GM18873 (cell line): ENCODE results near the gene RBBP8NL.

Experiments
- ATAC-seq: cut with Tn5 transposase; IDR thresholded peaks from one replicate; pipeline ENCODE4 v1.9.1; 2021; ENCODE audit warnings: mild to moderate bottlenecking, moderate library complexity, moderate number of reproducible peaks; ENCODE audit not compliant: unreplicated experiment, low FRiP score

Gene RBBP8NL, protein sequence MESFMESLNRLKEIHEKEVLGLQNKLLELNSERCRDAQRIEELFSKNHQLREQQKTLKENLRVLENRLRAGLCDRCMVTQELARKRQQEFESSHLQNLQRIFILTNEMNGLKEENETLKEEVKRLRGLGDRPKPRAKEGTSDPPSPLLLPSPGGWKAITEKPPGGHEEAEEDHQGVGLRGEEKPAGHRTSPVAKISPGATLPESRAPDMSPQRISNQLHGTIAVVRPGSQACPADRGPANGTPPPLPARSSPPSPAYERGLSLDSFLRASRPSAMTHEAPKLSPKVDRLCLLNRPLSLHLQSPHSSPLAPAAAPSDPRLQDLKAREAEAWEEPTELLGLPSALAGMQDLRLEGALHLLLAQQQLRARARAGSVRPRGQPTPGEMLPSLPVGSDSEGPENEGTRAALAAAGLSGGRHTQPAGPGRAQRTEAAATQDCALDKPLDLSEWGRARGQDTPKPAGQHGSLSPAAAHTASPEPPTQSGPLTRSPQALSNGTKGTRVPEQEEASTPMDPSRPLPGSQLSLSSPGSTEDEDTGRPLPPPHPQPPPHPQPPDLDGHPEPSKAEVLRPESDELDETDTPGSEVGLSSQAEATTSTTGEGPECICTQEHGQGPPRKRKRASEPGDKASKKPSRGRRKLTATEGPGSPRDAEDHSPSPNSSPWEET

DNA sequence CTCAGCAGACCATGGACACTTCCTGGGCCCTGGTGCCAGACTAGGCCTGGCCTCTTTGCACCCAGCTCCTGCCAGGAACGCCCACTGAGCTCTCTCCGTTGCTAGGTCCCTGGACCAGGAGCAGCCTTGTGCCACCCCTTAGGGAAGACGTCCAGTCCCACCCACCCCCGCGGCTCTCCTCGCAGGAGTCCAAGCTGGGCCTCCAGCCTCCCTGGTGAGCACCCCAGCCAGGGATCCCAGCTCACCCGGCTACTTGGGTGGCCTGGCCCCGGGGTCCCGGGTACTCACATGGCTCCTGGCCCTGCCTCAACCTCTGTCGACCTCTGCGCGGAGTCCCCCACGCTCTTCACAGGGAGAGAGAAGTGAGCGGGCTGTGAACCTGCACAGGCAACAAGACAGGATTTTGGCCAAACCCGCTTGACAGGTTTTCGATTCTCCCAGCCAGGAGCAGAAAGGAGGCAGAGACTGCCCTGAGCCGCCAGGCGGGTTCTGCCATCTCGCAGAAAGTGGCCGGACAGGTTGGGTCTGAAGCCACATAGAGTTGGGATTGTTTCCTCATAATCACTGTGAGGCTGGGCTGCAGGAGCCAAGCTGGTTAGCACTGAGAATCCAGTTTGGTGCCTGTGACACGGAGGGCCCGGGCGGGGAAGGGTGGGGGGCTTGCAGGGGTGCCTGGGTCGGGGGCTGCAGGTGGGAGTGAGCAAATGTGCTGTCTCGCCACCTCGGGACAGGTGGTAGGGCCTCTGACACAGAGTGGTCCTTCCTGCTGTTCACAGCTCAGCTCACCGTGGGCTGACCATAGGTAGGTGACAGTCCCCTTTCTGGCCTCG lies at the start of gene RBBP8NL:
Gene RBBP8NL (minus strand): TSS at position 368 of the 830 bp plus-strand sequence. CDS start 7,892 bp downstream, outside the sequence.
- no peak for ATAC-seq

DNA sequence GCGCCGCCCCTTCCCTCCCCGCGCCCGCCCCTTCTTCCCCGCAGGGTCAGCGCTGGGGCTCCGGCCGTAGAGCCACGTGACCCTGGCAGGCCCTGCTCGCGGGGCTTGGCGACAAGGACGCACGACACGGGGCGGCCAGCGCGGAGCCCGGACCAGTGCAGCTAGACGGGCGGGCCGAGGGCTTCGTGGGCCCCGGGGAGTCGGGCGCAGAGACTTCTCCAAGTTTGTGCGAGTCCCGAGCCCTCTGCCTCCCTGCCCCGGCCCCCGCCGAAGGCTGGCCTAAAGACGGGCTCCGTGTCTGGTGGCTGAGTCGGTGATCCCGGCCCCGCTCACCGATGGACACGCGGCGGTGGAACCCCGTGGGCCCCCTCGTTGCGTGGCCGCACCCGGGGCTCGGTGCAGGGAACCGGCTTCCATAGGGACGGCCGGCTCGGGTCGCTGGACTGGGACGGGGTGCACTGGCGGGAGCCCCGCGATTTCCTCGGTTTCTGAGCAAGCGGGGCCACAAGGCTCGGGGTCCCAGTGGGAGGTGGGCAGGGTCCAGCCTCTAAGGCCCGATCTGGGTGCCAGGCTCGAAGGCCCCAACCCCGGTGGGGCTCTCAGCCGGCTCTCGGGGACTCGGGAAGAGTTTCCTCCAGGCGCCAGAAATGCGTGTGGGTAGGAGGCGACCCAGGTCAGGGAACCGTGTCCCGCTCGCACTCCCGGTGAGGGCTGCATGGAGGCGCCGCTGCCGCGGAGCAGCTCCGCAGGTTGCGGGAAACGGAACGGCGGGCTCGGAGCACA lies 48.9 kb upstream of the RBBP8NL start:
- no peak for ATAC-seq

DNA sequence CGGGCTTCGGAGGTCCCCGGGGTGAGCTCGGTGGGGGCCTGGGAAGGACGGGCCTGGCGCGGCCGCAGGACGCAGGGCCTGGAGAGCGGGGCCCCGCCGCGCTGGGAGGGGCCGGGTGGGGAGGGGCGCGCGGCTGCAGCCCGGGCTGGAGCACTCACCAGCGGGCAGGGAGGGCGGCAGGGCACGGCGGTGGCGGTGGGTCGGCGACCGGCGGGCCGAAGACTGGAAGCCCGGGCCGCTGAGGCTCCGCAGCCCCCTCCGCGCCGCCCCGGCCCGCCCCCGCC lies 48.4 kb upstream of the RBBP8NL start, which contains the start of gene GATA5:
Gene GATA5 (minus strand): TSS at position 224 of the 284 bp plus-strand sequence. CDS start 474 bp downstream, outside the sequence.
- ATAC-seq, result no peak

DNA sequence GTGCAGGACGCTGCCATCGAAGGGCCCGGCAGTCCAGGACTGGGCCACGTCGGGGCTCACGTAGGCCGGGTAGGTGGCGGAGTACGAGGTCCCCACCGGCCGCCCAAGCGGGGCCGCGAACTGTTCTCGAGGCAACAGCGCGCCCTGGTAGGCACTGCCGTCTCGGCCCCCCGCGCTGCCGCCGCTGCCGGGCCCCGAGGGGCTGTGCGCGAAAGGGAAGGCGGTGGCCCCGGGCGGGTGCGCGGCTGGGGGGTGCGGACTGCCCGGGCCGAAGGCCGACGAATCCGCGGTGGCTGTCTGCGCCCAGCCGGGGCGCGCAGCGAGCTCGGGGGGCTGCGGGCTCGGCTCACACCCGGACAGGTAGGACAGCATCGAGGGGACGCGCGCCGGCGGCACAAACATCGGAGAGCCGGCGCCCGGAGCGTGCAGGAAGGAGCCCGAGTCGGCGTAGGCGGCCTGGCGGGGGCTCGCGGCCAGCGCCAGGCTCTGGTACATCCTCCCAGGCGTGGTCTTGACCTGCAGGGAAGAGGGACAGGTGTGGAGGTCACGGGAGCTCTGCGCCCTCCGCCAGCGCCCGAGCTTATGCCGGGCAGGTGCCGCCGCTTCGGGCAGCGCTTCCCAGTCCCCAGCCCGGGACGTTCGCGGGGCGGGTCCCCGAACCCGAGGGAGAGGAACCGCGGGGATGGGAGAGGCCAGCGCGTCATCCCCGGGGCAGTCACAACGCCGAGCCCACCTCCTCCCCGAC lies 47.9 kb upstream of the RBBP8NL start:
- ATAC-seq, result no peak

DNA sequence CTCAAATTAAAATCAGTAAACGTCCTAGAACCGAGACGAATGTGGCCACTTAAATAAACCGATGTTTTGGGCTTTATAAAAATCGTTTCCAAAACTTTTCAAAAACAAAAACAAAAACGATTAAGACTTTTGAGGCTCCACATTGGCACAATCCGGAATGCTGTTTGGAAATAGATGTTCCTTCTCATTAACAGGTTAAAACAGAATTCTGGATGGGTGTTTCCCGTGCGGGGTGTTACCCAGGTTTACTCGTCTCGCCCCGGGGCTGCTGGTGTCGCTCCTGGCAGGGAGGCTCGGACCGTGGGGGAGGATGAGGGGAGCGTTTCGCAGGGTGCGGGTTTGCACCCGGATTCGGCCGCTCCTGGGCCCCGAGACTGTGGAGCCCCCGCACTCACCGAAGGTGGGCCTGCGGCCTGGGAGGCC lies 47.3 kb upstream of the RBBP8NL start:
- no peak for ATAC-seq

DNA sequence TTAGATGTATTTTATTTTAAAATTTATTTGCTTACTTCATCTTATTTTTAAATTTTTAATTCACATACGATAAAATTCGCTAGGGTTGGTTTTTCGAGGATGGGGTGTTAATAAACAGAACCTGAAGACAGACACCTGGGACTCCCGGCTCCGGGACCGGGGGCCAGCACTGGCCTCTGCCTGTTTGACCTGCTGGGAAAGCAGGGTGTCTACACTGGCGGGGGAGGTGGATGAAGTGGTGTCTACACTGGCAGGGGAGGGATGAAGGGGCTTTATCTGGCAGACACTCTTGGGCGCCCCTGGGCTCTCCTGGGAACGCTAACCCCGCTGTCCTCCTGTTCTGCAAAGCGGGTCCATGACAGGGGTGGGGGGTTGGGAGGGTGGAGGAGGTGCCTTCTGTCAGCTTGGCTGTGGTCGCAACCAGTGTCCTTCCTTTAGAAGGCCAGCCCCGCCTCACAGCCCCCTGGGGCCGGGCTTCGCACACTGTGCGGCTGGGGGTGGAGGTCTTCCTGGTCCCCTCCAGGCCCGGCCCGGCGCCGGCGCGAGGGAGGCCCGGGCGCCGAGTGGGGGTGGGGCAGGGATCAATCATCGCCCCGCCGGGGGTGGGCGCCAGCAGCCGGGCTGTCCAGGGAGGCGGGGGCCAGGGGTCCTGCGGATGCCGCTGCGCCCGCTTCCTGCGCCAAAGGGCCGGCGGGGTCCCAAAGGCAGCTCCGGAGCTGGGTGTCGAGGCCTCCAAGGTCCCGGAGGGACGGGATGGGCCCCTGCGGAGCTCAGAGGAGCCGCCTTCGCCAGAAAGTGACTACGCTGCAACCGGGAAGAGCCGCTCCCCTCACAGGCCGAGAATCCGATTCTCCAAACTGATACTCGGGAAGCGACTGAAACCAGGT lies 46.6 kb upstream of the RBBP8NL start:
- no peak for ATAC-seq

DNA sequence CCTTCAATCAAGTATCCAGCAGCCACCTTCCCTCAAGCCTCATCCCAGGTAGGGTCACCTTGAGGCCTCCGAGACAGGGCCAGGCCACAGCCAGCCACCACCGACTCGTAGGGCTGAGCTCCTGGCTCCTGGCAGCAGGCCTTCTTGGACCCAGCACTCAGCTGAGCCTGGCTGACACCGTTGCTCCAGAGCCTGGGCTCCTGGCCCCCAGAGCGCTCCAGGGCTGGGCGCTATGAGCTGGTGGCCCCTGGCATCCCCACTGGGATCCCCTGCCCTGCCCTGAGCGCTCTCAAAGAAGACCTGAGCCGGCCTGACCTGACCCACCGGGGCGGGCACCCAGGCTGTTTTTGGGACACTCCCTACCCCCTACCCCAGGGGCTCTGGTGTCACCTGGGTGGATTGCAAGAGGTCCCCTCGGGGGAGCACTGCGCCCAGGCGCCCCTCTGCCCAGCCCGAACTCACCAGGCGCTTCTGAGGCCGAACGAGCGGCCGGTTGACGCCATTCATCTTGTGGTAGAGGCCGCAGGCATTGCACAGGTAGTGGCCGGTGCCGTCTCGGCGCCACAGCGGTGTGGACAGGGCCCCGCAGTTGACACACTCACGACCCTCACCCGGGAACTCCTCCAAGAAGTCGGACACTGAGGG lies 45.7 kb upstream of the RBBP8NL start:
- ATAC-seq, result no peak

DNA sequence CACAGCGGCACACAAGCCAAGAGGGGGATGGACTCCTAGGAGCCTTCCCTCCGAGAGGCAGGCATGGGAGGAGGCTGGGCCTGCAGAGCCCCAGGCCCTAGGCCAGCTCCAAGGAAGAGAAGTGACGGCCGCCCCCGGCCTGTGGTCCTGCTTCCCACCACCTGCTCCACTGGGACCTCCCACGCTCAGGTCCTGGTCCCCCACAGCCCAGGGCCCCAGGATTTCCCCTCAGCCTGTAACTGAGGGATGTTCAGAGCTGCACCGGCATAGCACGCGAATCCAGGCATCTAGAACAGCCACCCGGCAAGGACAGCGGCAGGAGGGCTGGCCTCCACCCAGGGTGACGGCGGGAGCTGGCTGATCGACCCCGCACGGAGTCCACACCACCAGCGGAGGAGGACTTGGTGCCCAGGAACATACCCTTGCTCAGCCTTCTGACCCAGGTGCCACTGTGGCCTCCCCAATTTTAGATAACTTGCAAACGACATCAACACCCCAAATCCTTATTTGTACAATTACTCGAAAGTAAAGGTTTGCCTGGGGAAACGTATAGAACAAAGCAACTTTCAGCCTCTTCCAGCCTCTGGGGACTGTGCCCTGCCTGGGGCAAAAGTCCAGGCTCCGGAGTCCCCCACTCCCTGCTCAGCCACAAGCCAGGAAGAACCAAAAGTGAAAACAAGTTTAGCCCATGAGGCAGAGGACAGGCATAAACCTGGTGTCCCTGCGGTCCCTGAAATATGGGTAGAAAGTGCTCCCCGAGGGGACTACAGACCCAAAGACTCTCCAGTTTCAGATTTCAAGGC lies 45.0 kb upstream of the RBBP8NL start:
- ATAC-seq, result no peak

DNA sequence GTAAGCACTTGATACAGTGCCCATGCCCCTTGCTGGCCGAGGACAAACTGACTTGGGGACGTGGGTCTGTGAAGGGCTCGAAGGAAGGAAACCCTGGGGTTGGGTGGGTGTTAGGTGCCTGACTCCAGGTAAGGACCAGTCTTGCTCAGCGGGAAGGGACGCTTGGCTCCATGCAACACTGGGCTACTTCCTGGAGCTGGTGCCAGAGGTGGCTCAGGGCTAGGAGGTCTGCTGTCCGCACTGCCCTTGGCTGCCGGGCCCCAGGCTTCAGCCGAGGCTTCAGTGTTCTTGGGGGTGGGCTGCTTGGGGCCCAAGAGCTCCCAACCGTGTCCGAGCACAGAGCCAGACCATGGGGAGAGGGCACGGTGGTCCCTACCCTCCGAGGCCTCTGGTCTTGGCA lies 43.1 kb upstream of the RBBP8NL start:
- ATAC-seq, result no peak

DNA sequence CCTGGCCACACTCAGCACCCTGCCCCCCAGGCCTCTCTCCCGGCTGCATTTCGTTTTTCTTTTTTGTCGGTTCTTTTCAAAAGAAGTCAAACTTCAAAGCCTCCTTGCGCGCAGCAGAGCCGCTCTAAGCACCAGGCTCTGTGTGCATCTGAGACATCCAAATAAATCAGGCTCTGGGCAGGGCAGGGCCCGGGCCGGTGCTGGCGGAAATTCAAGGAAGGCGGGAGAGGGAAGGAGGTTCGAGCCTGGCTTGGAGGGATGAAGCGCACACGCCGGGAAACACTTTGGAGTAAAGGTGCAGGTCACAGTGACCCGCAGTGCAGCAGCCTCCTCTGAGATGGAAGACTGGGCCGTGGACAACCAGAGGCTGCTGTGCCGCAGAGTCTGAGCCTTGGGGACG lies 42.7 kb upstream of the RBBP8NL start:
- ATAC-seq, result no peak

DNA sequence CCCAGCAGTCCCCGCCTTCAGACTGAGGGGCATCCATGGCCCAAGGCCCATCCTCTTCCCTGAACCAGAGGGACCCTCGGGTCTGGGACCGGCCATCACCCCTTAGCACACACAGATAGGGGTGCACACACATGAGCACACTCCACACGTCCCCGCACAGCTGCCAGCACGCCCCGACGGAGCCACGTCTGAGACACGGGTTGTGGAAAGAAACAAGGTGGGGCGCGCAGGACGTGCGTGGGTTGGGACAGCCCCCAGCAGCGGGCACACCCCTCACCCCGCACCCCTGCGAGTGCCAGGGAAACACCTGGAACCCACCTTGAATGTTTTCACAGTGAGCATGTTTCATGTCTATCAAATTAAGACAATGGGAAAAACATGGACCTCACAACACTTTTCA lies 42.0 kb upstream of the RBBP8NL start:
- ATAC-seq, result no peak

DNA sequence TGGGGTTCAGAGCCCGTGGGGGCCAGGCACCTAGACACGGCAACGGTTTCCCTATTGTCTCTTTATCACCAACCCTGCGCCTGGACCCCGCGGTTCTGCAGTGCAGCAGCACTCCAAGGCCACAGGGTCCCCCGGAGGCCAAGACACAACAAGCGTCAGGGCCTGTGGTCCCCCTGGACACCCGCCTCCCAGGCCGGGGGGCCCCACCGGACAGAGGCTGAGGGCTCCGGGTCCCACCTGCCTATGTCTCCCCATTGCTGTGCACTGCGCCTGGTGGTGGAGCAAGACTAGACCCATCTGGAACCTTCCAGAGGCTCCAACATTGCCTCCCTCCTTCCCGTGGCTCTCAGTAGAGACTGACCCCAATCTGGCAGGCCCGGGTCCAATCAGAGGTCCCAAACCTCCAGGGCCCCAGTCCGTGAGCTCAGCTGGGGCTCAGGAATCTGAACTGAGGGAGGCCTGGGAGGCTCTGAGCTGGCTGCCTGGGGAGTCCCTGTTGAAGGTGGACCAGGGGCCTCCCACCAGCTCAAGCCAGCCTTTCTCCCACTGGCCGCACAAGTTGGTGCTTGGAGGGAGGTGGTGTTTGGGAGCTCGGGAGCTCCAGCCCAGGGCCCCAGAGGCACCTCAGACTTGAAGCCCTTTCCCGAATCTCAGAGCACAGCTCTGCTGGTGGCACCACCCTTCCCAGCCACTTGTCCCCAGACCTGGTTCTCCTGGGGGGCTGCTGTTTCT lies 39.6 kb upstream of the RBBP8NL start:
- no peak for ATAC-seq

DNA sequence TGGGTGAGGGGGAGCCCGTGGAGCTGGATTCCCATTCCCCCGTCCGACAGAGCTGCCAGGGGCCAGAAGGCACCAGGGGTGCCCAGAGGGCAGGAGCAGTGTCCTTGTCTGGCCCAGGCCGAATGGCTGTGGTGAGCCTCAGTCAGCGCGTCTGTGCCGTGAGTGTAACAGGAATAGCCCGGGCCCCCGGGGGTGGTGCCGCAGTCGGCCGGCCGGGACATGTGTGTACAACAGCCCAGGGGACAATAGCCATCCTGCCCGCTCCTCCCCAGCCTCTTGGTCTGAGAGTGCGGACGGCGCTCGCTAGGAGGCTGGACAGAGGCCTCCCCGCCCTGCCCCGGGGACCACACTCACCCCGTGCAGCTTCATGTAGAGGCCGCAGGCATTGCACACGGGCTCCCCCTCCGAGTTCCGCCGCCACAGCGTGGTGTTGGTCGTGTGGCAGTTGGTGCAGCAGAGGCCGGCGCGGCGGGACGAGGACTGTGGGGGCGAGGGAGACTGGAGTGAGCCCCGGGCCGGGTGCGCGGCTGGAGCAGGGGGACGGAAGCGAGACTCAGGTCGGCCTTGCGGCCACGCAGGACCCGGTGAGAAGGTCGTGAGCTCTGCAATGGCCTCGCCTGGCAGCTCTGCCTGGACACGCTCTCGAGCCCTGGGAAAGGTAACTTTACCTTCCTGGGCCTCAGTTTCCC lies 38.9 kb upstream of the RBBP8NL start:
- ATAC-seq, result no peak

DNA sequence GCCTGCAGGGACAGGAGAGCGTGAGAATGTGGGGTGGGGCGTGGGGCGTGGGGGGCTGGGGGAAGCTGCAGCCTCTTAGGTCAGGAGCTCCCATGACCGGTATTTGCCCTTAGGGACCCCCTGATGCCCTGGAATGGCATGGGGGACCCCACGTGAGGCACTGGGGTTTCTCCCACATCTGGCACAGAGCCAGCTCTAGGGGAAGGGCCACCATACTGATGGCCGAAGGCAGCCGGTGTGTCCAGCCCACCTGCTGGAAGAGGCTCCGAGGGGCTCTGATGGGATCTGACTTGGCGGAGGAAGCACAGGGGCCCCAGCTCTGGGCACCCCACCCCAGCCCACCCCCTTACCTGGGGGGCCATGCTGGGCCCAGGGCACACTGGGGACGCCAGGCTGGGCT lies 37.7 kb upstream of the RBBP8NL start:
- ATAC-seq, result no peak

DNA sequence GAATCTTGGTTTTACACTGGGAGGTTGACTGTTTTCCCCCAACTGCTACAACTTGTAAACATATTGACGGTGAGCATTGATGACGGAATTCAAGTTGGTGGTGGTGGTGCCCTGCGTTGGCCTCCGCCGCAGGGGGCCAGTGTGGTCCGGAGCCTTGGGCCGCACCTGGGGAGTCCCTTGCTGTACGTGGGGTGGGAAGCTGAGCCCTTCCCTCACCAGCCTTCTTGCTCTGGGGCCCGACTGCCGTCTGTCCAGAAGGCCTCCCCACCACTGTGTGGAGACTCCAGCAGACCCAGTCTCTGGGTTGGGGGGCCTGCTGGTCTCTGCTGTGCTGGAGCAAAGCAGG lies 37.1 kb upstream of the RBBP8NL start:
- ATAC-seq, result no peak

DNA sequence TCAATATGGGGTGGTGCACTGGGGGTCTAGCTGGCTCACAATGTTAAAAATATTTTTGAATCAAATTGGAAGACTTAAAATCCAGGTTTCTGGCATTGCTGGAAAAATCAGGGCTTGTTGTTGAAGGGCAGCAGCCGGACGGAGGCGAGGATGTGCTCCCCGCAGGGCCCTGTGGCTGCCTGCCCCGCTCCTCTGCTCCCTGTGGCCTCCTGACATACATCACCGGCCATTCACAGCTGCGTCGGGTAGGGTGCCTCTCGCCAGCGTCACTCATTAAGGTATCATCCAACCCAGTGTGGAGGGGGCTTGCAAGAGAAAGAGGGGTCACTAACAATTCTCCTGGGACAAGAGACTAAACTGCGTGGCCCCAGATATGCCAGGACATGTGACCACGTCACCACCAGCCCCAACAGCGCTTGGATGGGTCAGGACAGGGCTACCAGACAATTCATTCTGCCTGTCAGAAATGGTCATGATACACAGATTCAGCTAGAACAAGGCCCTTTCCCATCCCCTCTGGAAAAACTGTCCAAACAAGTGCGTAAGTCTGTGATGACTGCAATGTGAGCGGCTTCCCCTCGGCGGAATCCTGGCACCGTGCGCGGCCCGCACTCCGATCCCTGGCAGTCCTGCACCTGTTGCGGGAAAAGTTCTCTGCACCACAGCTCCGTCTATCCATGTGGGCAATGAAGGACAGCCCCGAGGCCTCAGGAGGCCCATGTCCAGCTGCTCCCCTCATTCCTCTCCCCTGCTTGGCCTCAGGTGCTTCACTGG lies 36.5 kb upstream of the RBBP8NL start:
- no peak for ATAC-seq
